Measurements from ENCODE around the gene PDK2. TPM values are rescaled to one million over a fixed set of nuclear protein-coding genes. Genes with fewer than 3 reads are reported as not detected.

The PDK2 gene
- total RNA-seq, 2 donors from 2014 or later: 26.6 to 34.6 TPM

DNA sequence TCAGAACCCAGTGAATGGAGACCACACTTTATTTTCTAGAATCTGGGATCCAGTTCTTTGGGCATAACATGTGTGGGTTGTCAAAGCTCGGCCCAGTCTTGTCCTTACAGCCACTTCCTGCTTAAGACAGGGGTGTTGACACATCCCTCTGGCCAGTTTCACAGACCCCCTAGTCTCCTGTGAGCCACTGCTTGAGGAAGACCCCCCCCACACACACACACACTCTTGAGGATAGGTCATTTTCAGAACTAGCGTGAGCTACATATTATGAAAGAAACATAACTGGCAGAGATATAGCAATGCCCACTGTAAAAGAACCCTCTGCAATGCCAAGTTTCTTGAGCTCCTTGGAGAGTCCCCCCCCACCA, 3.2 kb upstream of the PDK2 start:
- peaks cover 15% of the 10 kb centered on the region for H3K4me1 Mint-ChIP-seq (ENCODE audit: low read depth)
- no peak overlapping the region for H3K4me3 Mint-ChIP-seq
- ATAC-seq (replicated peaks in 1 of 2): no peak
- H3K27ac Mint-ChIP-seq: no peak overlapping the region
- H3K36me3 Mint-ChIP-seq (ENCODE audit: insufficient read depth in 2 of 2): no peaks in the 10 kb centered on the region
- no peaks in the 10 kb centered on the region for H3K27me3 Mint-ChIP-seq (ENCODE audit: low read depth)
- no peaks in the 10 kb centered on the region for H3K9me3 Mint-ChIP-seq
- DNase-seq: no peak

DNA sequence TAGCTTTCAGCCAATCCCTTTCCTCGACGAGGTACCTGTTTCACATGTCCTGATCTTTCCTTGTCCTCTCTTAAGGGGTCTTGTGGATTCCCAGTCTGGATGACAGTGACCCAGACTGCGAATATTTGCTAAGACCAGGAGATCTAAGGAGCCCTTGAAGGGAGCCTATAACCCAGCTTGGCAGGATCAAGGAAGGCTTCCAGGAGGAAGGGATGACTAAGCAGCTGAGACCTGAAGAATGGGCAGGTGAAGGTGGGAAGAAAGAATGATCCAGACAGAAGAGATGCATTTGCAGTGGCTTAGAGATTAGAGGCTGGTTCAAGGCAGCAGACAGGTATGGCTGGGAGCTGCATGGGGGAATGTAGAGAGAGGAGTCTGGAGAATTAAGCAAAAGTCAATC, 1.9 kb upstream of the PDK2 start:
- Mint-ChIP-seq H3K27me3 (ENCODE audit: low read depth) (no peaks in the 10 kb centered on the region), H3K4me3 (no peak overlapping the region), H3K9me3 (no peaks in the 10 kb centered on the region), H3K27ac (no peak overlapping the region), H3K36me3 (ENCODE audit: insufficient read depth in 2 of 2) (no peaks in the 10 kb centered on the region), H3K4me1 (ENCODE audit: low read depth) (peaks cover 15% of the 10 kb centered on the region)
- ATAC-seq (replicated peaks in 1 of 2): no peak
- DNase-seq: no peak

DNA sequence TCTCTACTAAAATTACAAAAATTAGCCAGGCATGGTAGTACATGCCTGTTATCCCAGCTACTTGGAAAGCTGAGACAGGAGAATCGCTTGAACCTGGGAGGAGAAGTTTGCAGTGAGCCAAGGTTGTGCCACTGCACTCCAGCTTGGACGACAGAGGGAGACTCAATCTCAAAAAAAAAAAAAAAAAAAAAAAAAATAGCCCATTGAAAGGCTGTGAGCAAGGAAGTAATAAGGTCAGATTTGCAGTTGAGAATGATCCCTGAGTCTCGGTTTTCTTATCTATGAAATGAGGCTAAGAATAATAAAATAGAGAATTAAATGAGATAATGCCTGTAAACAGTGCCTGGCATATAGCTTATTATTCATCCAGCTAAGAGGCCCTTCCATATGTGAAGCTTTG, 1.3 kb upstream of the PDK2 start:
- DNase-seq: no peak
- peak overlapping the region; percentile 94 to 98 for H3K4me3 Mint-ChIP-seq

DNA sequence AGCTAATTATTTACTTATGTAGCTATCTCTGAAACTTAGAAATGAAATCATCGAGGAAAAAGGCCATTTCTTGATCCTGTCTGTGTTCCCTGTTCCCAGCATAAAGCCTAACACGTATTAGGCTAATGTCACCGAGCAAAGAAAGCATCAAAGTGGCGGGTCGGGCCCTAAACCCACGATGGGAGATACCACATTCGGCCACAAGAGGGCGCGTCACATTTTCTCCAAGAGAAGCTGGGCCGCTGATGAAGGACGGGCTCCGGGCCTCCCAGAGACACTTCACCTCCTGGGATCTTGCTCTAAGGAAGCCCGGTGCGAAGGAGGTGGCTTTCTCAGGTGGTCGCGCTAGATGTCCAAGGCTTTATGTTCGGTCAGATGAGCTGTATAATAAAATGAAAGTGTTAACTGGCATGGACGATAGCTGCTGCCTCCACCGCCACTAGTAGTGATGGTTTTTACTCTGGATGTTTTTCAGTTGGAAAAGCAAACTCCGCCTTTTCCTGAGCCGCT, 853 bp upstream of the PDK2 start:
- peak; percentile 41 to 47 for ATAC-seq (replicated peaks in 1 of 2)
- peak; percentile 90 to 91 for DNase-seq
- Mint-ChIP-seq H3K4me3 (peak overlapping the region; percentile 94 to 98), H3K4me1 (ENCODE audit: low read depth) (peaks cover 20% of the 10 kb centered on the region), H3K27ac (peak overlapping the region; percentile 89), H3K9me3 (no peaks in the 10 kb centered on the region), H3K27me3 (ENCODE audit: low read depth) (no peaks in the 10 kb centered on the region), H3K36me3 (ENCODE audit: insufficient read depth in 2 of 2) (no peaks in the 10 kb centered on the region)

More for the DNA sequence above, 1.3 kb upstream of the PDK2 start:
- peaks cover 20% of the 10 kb centered on the region for H3K4me1 Mint-ChIP-seq (ENCODE audit: low read depth)
- no peaks in the 10 kb centered on the region for H3K9me3 Mint-ChIP-seq
- no peaks in the 10 kb centered on the region for H3K36me3 Mint-ChIP-seq (ENCODE audit: insufficient read depth in 2 of 2)
- H3K27me3 Mint-ChIP-seq (ENCODE audit: low read depth): no peaks in the 10 kb centered on the region
- no peak for ATAC-seq (replicated peaks in 1 of 2)
- H3K27ac Mint-ChIP-seq: no peak overlapping the region

DNA sequence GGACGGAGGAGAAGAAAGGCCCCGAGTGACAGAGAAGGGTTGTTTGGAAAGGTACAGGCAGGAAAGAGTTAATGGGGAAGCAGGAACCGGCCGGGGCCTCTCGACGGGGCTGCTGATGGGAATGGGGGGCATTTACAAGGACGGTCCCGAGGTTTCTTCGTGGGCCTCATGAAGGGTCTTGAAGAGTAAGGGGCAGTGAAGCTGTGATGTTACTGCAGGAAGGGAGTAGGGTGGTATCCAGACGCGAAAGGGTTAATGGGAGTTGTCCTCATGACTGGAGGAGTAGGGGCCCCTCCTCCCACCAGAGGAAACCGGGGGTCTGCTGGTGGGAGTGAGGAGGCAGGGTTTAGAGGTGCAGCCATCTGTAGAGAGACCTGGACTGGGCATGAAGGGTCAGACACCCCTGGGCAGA, 481 bp downstream of the PDK2 start:
- DNase-seq (no peak), ATAC-seq (replicated peaks in 1 of 2) (no peak)
- H3K27me3 Mint-ChIP-seq (ENCODE audit: low read depth): no peaks in the 10 kb centered on the region
- peak overlapping the region; percentile 89 for H3K27ac Mint-ChIP-seq
- peaks cover 26% of the 10 kb centered on the region for H3K4me1 Mint-ChIP-seq (ENCODE audit: low read depth)
- no peaks in the 10 kb centered on the region for H3K9me3 Mint-ChIP-seq
- peak overlapping the region; percentile 94 to 98 for H3K4me3 Mint-ChIP-seq
- no peaks in the 10 kb centered on the region for H3K36me3 Mint-ChIP-seq (ENCODE audit: insufficient read depth in 2 of 2)

DNA sequence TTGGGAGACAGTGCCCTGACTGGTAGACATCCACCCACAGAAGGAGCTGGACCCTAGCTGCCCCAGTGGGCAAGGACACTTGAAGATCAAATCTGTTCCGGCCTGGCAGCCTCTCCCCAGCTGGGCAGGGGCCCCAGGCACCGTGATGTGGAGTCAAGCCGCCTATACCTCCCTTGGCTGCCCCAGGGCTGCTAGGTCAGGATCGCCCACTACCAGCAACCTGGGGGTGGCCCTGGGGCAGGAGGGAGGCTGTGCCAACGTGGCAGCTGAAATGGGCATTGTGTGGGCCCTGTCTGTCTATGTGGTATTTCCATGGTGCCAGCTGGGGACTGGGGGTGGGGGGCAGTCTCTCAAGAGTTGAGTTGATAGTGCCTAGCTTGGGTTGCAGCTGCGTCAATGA, 941 bp downstream of the PDK2 start:
- ATAC-seq (replicated peaks in 1 of 2) (no peak), DNase-seq (no peak)
- Mint-ChIP-seq H3K27ac (no peak overlapping the region), H3K4me3 (peak overlapping the region; percentile 94 to 98), H3K9me3 (no peaks in the 10 kb centered on the region), H3K4me1 (ENCODE audit: low read depth) (peaks cover 26% of the 10 kb centered on the region), H3K36me3 (ENCODE audit: insufficient read depth in 2 of 2) (no peaks in the 10 kb centered on the region), H3K27me3 (ENCODE audit: low read depth) (no peaks in the 10 kb centered on the region)

DNA sequence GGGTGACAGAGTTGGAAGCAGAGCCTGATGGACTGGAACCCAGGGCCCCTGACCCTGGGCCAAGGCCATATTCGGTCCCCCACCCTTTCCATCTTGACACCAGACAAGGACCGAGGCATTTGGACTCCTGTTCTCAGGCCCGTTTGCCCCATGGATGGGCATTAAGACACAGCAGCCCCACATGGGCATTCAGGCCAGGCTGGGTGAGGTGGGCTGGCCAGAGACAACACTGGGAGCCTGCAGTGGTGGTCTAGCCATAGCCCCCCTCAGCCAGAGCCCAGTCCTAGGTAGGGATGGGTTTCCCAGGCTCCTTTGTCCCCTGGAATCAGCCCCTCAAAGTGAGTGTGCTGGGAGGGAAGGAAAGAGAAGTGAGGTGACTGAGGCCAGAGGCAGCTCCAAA, 1.6 kb downstream of the PDK2 start:
- Mint-ChIP-seq H3K36me3 (ENCODE audit: insufficient read depth in 2 of 2) (no peaks in the 10 kb centered on the region), H3K27ac (no peak overlapping the region), H3K4me3 (peak overlapping the region in 1 of 2 donors; percentile 94), H3K4me1 (ENCODE audit: low read depth) (peaks cover 26% of the 10 kb centered on the region), H3K9me3 (no peaks in the 10 kb centered on the region), H3K27me3 (ENCODE audit: low read depth) (no peaks in the 10 kb centered on the region)
- ATAC-seq (replicated peaks in 1 of 2) (no peak), DNase-seq (no peak)

DNA sequence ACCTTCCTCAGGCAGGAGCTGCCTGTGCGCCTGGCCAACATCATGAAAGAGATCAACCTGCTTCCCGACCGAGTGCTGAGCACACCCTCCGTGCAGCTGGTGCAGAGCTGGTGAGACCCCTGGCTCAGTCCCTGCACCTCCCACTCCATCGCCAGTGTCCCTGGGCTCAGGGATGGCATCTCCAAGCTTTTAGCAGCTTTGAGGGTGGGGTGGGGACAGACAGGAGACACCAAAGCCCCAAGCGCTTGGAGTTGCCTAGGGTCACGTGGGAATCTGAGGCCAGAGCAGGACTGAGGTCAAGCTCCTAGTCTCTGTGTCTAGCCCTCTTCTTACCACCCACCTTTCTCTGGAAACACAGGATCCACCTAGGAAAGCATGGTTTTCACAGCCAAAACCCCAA, 2.3 kb downstream of the PDK2 start:
- Mint-ChIP-seq H3K4me3 (no peak overlapping the region), H3K9me3 (no peaks in the 10 kb centered on the region), H3K27me3 (ENCODE audit: low read depth) (no peaks in the 10 kb centered on the region), H3K4me1 (ENCODE audit: low read depth) (peaks cover 26% of the 10 kb centered on the region), H3K36me3 (ENCODE audit: insufficient read depth in 2 of 2) (no peaks in the 10 kb centered on the region), H3K27ac (no peak overlapping the region)
- ATAC-seq (replicated peaks in 1 of 2) (no peak), DNase-seq (no peak)

DNA sequence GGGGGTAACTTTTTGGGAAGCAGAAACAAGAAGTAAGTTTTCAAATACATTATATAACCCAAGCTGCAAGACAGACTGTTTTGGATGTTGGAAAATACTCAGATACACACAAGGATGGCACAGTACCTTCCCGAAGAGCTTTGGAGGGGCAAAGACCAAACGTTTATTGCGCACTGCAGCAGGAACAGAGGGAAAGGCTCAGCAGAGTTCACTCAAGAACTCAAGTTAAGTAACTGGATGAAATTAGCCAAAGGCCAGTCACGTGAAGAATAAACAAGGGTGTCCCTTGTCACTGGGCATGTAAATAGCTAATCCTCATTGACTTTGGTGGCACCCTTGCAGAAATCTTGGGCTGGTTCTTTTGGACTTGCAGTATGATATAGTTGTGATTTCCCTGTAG, 2.8 kb downstream of the PDK2 start:
- H3K9me3 Mint-ChIP-seq: no peaks in the 10 kb centered on the region
- DNase-seq: no peak
- no peaks in the 10 kb centered on the region for H3K27me3 Mint-ChIP-seq (ENCODE audit: low read depth)
- H3K36me3 Mint-ChIP-seq (ENCODE audit: insufficient read depth in 2 of 2): no peaks in the 10 kb centered on the region
- H3K4me1 Mint-ChIP-seq (ENCODE audit: low read depth): peaks cover 26% of the 10 kb centered on the region
- H3K4me3 Mint-ChIP-seq: no peak overlapping the region
- no peak for ATAC-seq (replicated peaks in 1 of 2)
- H3K27ac Mint-ChIP-seq: no peak overlapping the region

DNA sequence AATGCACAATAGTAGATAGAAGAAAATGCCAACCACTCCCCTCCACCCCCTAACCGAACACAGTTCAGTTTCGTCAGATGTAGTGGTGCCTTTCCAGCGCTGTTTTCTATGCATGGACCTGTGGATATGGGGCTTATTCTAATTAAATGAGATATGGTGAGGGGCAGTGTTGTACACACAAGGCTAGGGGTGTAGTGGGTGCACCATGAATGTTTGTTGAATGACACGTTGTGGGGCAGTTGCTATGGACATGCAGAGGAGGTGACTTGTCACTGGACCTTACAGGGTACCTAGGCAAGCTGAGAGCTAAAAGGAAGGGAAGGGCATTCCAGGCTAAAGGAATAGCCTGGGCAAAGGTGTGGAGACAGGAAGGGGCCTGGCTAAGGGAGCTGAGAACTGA, 3.4 kb downstream of the PDK2 start:
- no peaks in the 10 kb centered on the region for H3K36me3 Mint-ChIP-seq (ENCODE audit: insufficient read depth in 2 of 2)
- no peak for ATAC-seq (replicated peaks in 1 of 2)
- no peaks in the 10 kb centered on the region for H3K9me3 Mint-ChIP-seq
- DNase-seq: no peak
- H3K4me3 Mint-ChIP-seq: no peak overlapping the region
- no peaks in the 10 kb centered on the region for H3K27me3 Mint-ChIP-seq (ENCODE audit: low read depth)
- peaks cover 26% of the 10 kb centered on the region for H3K4me1 Mint-ChIP-seq (ENCODE audit: low read depth)
- H3K27ac Mint-ChIP-seq: no peak overlapping the region

DNA sequence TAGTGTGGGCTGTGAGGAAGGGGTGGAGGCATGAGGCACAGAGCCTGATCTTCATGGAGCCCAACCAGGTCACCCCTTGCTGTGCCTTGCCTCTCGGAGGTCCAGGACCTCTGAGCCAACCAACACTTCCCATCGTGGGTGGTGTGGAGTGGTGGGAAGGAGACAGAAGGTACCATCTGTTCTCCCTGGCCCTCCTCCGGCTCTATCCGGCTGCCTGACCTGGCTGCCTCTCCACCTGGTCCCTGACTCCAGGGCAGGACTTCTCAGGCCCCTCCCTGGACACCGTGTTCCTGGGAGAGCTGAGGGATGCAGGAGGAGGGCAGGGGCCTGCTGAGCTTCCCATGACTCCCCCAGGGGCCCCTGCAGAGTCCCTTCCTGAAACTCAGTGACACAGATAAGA, 3.9 kb downstream of the PDK2 start:
- no peak for ATAC-seq (replicated peaks in 1 of 2)
- Mint-ChIP-seq H3K27ac (no peak overlapping the region), H3K27me3 (ENCODE audit: low read depth) (no peaks in the 10 kb centered on the region), H3K9me3 (no peaks in the 10 kb centered on the region), H3K36me3 (ENCODE audit: insufficient read depth in 2 of 2) (no peaks in the 10 kb centered on the region), H3K4me3 (no peak overlapping the region), H3K4me1 (ENCODE audit: low read depth) (peaks cover 26% of the 10 kb centered on the region)
- DNase-seq: no peak

DNA sequence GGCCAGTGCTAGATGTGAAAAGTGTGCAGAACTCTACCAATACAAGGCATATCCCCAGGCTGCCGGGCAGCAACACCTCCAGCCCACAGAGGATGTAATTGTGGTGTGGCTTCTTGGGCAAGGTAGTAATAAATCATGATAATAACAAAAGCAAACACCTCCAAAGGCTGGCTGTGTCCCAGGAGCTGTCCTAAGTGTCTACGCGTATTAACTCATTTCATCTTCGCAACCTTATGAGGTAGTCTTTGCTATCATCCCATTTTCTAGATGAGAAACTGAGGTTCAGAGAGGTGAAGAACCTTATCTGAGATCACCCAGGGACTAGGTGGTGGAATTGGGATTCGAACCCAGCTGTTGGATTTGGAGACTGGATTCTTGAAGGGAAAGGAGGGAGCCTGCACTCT, 5.3 kb downstream of the PDK2 start:
- ATAC-seq (replicated peaks in 1 of 2): no peak
- Mint-ChIP-seq H3K36me3 (ENCODE audit: insufficient read depth in 2 of 2) (no peaks in the 10 kb centered on the region), H3K27ac (no peak overlapping the region), H3K4me3 (no peak overlapping the region), H3K4me1 (ENCODE audit: low read depth) (peaks cover 21% of the 10 kb centered on the region), H3K27me3 (ENCODE audit: low read depth) (no peaks in the 10 kb centered on the region), H3K9me3 (no peaks in the 10 kb centered on the region)
- DNase-seq: no peak

DNA sequence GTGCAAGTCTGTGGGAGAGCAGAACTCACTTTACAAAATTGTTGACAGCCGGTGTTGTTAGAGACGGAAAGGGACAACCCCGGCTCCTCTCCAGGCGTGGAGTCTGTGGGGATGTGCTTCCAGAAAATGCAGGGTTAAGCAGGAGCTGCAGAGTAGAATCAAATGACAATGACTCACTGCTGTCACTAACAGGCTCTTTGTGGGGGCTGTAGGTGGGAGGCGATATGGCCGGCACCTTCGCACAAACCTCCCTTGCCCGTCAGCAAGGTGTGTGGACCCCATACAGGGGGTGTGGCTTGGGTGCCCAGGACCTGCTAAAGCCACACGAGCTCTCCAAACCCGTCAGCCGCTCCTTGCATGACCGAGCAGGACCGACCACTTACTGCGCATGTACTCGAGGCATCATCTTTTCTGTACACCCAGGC, 5.8 kb downstream of the PDK2 start:
- no peak for ATAC-seq (replicated peaks in 1 of 2)
- Mint-ChIP-seq H3K27ac (no peak overlapping the region), H3K27me3 (ENCODE audit: low read depth) (no peaks in the 10 kb centered on the region), H3K36me3 (ENCODE audit: insufficient read depth in 2 of 2) (no peaks in the 10 kb centered on the region), H3K4me1 (ENCODE audit: low read depth) (peaks cover 17% of the 10 kb centered on the region), H3K9me3 (no peaks in the 10 kb centered on the region), H3K4me3 (no peak overlapping the region)
- DNase-seq: no peak

DNA sequence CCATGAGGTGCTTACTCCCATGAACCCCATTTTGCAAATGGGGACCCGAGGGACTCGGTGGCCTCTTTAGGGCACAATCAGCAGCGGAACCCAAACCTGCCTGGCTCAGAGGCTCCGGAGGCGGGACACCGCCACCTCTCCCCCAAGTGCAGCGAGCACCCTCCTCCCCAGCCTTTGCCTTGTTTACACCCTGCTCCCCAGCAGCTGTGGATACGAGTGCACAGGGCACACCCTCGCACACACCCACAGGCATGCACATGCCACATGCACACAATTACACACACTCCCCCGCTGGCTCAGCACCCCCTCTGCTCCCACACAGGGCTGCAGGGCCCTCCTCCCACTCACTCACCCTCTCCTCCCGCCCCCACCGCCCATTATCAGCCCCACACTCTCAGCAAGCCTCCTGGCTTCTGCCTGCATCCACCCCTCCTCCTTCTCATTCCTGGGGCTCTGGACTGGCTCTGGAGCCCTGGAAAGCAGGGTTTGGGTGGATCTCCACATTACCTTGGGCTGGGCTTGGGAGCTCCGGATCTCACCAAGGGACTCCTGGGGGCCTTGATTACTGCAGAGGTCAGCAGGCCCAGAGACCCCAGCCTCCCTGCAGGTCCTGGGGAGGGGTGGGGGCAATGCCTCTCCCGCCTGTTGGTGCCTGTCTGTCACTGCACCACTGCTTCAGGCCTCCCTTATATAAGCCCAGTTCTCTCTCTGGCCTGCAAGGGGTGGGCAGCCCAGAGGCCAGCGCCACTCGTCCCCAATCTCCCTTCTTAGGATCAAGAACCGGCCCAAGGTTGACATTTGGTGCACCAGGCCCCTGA, 6.4 kb downstream of the PDK2 start:
- ATAC-seq (replicated peaks in 1 of 2) (no peak), DNase-seq (no peak)
- no peak overlapping the region for H3K27ac Mint-ChIP-seq
- H3K4me1 Mint-ChIP-seq (ENCODE audit: low read depth): peaks cover 11% of the 10 kb centered on the region
- no peak overlapping the region for H3K4me3 Mint-ChIP-seq
- H3K9me3 Mint-ChIP-seq: no peaks in the 10 kb centered on the region
- H3K27me3 Mint-ChIP-seq (ENCODE audit: low read depth): no peaks in the 10 kb centered on the region
- H3K36me3 Mint-ChIP-seq (ENCODE audit: insufficient read depth in 2 of 2): no peaks in the 10 kb centered on the region
